T1000 (cell line): ENCODE results near the gene FAM200C.
"Not testable (repeated sequence)": the region's sequence is repeated elsewhere in the genome, so short reads cannot be mapped to it uniquely, and the experiment has no call there.

Experiments
- DNase-seq: peaks from one replicate; lab custom pipeline; 2025; ENCODE audit warnings: mixed read lengths; lab: John Stamatoyannopoulos, UW

Gene FAM200C

DNA sequence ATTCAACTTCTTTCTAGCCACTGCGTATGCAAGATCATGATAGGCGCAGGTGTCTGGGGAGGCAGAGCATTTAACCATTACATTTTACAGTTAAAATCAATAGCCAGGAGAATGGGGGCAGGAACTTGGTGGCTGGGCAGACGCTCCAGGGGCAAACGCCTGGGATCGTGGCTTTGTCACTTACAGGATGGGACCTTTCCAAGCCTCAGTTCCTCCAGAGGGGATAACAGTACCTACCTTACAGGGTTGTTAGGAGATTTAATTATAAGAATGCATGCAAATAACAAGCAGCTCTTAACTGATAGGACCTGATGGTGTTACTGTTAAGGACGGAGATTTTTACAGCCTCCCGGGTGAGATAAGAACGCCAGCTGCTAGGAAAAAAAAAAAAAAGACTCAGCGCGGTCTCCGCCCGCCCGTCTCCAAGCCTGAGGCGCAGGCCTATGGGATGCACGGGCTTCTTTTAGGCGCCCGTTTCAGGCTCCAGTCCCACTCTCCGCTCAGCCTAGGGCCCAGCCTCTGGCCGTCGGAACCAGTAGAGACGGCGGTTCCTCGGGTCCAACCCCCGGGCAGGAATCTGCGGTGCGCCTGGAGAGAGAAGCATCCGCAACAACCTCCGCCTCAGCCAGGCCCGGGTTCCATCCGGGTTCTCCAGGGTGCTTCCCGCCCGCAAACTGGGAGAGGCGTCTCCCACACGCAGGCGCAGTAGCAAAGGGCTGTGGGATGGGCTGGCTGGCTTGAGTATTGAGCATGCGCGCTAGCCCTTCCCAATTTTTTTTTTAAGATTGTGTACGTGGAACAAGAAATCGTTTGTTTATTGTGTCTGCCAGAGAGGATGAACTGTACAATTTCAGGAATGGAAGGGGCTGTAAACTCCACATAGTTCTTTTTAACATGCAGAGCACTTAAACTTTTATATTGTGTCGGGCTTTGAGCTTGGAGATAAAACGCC lies at the start of gene FAM200C:
FAM200C (minus strand) TSS at position 653 of the 952 bp plus-strand sequence. CDS start 4,564 bp downstream, outside the sequence.
- peak; percentile 82 for DNase-seq

DNA sequence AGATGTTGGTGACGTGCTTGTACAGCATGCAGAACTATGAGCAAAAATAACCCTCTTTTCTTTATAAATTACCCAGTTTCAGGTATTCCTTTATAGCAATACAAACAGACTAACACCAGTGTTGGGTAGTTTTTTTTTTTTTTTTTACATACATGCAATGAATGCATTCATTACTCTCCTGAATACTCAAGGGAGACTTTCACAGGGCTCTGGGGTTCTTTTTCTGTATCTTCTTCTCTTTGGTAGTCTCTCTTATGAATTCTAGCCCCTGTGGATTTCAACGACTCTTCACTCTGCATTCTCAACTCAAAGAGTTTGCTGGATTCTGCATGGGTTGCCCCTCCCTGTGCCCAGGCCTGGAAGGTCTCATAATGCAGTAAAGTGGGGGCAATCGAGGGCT lies 49.6 kb upstream of the FAM200C start:
- no peak for DNase-seq

DNA sequence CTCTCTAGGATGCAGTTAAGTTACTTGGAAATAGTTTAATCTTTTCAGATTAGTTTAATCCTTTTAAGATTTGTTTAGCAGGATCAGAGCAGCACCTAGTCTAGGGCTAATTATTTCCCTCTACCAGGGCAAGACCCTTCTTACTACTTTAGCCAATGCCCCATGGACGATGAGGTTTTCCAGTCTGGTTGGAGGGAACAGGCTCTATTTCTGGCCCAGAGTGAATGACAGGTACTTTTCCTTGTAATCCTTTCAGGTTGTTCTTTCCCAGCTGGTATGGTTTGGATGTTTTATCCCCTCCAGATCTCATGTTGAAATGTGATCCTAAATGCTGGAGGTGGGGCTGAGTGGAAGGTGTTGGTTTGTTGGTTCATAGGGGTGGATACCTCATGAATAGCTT lies 49.0 kb upstream of the FAM200C start:
- no peak for DNase-seq

DNA sequence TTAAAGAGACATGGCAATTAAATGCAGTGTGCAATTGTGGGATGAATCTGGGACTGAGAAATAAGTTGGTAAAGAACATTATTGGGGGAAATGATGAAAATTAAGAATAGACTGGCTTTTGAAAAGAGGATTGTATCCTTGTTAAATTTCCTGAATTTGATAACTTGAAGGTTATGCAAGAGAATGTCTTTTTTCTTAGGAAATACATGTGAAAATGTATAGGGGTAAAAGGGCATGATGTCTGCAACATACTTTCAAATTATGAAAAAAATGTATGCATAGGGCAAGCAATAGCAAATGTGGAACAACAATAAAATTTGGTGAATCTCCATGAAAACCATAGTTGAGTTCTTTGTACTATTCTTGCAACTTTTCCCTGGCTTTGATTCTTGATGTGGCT lies 45.9 kb upstream of the FAM200C start:
- DNase-seq, result no peak

DNA sequence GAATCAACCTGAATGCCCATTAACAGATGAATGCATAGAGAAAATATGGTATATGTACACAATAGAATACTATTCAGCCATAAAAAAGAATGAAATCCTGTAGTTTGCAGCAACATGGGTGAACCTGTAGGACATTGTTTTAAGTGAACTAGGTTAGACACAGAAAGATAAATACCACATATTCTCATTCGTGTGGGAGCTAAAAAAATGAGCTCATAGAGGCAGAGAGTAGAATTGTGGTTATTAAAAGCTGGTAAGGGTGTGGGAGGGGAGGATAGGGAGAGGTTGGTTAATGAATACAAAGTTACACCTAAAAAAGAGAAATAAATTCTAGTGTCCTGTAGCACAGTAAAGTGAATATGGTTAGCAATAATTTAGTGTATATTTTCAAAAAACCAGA lies 45.3 kb upstream of the FAM200C start:
- DNase-seq, result no peak

DNA sequence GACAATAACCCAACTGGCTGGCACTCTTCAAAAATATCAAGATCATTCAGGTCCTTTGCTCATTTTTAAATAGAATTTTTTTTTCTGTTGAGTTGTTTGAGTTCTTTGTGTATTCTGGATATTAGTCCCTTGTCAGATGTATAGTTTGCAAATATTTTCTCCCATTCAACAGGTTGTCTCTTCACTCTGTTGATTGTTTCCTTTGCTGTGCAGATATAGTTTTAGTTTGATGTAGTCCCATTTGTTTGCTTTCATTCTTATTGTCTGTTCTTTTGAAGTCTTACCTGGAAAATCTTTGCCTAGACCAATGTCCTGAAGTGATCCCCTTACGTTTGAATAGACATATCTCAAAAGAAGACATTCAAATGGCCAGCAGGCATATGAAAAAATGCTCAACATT lies 44.6 kb upstream of the FAM200C start:
- no peak for DNase-seq

DNA sequence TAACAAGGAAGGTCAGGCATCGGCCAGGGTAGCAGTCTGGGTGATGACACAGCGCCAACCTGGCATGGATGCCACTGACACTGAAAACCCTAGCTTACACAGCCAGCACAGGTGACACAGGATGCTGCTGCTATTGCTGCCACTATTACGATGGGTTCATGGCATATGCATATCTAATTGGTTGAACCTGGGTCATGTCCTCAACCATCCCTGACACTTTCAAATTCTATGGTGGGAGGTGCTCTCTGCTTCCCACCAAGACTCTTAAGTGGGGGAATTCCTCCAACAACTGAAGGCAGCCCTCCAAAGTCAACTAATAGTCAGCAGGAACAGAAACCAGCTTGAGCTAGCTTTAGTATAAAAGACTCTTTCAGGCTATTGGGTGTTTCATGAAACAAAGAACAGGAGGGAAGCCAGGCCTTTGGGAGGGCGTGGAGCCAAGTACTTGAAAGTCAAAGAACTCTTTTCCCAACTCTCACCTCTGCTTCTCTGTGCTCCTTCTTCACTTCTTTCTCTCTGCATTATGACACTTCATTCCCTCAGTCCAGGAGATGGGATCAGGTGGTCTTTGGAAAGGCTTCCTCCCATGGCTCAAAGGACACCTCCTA lies 43.1 kb upstream of the FAM200C start:
- no peak for DNase-seq

DNA sequence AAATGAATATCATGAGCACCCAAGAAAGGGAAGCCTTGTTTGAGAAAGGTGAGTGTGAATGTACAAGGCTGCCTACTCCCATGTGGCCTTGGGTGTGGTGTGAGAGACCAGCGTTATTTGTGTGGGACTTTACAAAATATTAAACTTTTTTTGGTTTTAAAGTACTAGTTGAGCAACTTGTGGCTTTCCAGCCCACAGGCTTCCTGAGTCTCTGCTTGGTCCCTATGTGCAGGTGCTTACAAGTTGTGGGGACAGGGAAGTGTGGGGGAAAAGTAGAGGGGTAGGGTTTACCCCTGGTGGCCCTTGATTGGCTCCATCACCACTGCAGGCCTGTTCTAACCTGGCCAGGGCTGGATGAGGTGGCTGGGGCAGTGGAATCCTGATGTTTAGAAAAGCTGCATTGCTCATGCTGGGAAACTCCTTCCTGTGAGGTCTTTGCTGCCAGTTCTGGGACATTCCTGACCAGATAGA lies 41.5 kb upstream of the FAM200C start:
- DNase-seq, result no peak

DNA sequence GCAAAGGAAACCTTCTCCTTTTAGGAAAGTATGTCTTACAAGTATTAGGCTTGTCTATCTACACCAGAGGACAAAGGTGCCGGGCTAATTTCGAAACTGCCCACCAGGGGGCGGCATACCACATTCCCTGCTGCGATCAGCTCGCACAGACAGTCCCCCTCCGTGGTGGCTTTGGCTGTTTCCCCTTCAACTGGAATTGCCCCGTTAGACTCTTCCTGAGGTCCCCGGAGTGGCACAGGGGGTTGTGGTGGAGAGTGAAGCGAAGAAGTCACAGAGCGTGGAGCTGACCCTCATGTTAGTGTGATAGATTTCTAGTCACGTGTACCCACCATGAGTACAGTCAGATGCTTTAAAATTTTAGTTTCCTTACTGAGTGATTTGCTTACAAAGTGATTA lies 39.3 kb upstream of the FAM200C start:
- peak; percentile 61 for DNase-seq

DNA sequence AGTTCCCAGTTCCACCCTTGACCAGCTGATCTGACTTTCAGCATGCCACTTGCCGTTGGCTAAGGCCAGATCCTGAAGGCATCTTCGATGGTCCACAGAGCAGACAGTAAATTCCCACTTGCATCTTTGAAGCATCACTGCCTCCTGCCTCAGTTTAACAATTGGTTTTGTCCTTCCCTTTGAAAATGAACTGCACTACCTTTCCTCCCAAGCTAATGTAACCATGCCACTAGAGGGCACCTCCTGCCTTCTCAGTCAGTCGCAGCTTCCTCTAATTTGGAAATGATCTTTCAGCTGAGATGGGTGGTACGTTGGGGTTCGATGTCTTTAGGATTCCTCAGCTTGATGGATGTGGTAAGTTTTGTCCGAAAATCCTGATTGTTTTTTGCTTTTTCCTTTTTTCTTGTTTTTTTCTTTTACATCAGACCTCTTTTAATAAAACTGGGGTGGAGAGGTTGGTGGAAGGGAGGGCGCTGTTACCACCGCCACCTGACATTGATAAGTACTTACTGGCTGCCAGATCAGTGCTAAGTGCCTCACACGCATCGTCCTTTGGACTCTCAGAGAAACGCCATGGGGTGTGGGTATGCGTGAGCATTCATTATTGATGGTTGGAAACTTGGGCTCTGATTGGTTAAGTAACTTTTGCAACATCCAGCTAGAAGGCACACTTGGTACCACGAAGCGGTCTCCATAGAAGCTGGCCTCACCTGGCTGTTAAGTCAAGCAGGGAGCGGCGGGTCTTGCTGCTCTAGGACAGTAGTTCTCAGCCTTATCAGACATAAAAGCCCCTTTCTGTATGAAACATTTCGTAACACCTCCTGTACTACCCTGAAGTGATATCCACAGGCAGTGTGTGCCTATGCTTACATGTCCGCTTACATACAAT lies 38.7 kb upstream of the FAM200C start:
- peak; percentile 5 for DNase-seq

DNA sequence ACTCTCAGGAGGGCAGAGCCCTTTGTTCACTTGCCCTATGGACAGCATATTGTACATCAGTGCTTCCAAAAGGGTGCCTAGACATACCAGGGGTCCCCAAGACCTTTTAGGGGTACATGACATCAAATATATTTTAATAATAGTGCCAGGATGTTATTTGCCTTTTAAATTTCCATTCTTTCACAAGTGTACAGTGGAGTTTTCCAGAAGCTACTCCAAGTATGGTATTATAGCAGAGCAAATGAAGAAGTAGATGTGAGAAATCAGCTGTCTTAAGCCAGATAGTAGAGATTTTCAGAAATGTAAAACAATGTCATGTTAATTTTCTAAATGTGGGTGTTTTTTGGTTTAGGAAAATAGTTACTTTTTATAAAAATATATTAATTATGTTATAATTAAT lies 37.4 kb upstream of the FAM200C start:
- DNase-seq, result no peak

DNA sequence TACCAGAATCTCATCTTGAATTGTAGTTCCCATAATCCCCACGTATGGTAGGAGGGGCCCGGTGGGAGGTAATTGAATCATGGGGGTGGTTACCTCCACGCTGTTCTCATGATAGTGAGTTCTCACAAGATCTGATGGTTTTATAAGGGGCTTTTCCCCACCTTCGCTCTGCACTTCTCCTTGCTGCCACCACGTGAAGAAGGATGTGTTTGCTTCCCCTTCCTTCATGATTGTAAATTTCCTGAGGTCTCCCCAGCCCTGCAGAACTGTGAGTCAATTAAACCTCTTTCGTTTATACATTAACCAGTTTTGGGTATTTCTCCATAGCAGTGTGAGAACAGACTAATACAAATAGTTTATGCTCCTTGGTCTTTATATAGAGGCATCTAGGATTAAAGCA lies 36.8 kb upstream of the FAM200C start:
- not testable (repeated sequence) for DNase-seq

DNA sequence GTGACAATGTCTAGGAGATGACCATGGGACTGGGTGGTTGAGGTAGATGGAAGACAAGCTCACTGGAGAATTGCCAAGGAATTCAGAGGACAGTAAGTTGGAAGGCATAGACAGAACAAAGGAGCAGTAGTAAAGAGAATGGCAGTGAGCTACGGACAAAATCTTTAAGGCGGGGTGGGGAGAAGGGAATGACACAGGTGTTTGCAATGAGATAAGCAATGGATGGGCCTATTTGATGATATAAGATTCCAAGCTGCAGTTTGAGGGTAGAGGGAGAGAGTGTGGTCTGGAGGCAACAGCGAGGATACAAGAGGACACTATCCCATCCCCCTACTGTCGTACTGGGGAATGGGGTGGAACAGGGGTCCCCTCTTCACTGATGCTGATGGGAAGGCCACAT lies 36.2 kb upstream of the FAM200C start:
- DNase-seq, result no peak

DNA sequence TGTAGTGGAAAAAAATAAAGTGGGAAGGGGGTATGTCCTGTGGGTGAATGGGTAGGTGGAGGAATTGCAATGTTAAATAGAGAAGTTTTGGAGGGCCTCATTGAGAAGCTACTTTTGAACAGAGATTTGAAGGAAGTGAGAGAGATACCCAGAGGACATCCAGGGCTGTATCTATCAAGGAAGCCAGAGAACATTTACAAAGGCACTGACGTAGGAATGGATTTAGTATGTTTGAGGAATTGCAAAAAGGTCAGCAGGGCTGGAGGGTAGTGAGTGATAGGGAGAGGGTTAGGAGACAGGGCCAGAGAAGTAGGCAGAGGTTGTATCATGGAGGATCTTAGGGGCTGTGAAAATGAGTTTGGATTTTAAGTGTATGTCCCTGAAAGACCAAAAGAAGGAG lies 35.7 kb upstream of the FAM200C start:
- no peak for DNase-seq

DNA sequence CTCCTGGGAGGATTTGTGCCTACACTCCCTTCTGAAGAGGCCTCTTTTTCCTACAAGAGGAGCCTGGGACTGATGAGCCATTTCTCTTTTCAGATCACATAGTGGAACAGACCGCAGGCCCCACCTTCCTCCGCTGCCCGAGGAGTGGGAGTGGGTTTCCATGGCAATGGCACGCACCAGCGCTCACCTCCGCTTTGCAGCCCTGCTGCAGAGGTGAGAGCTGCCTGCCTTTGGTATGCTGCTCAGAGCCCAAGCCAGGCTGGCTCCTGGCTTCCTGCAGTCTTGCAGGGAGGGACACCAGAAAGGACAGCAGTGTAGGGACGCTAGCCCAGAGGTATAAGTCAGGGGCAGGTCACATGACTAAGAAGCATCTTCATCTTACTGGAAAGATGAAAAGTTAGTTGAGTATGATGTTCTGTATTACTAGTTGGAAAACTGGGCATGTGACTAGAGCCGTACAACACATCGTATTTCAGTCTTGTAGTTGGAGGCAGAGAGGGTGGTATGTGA lies 34.2 kb upstream of the FAM200C start:
- DNase-seq, result no peak

DNA sequence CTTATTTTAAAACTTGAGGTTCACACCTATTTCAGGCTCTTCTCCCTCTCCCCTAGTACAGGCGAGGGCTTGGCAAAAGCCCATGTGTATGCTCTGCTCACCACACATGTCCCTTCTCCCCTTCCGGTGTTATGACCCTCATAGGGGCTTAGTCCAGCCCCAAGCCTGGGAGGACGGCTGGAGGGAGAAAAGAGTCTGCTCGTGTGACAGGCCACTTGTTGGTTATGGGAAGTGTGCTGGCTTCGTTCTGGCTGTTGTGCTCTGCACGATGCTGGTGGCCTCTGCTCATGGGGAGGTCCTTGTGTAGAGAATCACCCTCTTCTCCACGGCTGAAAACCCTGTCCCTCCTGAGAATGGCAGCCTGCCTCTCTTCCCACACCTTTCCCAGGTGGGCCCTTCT lies 32.9 kb upstream of the FAM200C start:
- no peak for DNase-seq

DNA sequence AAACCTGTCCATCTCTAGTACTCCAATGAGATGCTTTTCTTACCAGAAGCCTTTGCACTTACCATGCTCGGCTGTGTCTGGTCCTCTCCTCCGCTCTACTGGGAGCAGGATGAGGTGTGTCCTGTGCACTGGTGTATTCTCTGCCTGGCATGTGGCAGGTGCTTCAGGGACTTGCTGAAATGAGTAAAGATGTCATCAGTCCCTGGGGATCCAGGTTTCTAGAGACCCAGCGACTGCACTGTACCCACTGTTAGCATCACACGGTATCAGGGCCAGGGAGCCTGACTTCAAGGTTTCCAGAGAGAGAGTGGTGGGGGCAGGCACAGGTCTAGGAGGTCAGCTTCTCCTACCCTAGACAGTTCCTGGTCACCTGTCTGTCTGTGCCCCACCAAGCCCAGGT lies 32.3 kb upstream of the FAM200C start:
- no peak for DNase-seq

DNA sequence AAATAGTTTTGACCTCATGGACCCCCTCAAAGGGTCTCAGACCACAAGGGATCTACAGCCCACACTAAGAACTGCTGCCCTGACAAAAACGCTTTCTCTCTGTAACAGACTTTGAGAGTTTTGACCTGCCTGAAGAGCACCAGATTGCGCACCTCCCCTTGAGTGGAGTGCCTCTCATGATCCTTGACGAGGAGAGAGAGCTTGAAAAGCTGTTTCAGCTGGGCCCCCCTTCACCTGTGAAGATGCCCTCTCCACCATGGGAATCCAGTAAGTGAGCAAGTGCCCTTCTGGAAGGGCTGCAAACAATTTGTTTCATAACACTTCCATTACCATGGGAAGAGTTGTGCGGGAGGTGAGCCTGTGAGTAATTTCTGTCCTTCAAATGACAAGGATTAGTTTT lies 27.8 kb upstream of the FAM200C start:
- DNase-seq, result no peak

DNA sequence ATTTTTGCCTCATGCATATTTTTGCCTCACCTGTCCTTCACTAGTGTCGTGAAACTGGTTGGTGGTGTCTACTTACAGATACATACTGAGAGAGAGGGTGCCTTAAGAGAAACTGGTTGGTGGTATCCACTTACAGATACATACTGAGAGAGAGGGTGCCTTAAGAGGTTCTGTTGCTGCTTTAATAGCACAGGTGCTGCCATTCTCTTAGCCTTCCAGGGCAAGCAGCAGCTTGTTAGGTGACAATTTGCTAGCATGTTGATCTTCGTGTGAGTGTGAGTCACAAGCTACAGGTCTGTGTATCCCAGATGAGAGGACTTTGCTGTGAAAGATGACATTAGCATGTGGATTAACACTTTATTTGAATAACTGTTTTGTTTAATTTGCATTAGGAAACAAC lies 23.2 kb upstream of the FAM200C start:
- no peak for DNase-seq

DNA sequence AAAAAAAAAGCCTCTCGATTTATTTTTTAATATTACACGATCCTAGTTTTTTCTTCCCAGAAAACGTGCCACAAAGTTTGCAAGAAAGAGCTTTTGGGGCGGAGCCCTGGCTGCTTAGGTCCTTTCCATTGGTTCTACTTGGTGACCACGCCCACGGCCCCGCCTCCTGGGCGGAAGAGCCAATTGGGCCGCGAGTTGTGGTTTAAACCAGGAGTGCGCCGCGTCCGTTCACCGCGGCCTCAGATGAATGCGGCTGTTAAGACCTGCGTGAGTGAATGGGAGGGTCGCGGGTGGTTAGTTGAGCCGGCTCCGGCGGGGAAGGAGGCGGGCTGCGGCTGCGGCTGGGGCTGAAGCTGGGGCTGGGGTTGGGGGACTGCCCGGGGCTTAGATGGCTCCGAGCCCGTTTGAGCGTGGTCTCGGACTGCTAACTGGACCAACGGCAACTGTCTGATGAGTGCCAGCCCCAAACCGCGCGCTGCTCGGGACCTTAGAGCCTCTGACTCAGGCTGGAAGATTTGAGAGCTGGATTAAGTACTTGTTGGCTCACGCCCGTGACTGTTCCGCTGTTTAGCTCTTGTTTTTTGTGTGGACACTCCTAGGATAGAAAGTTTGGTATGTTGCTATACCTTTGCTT lies 21.9 kb upstream of the FAM200C start, which contains the start of gene PTTG1:
PTTG1 (plus strand) TSS at position 231 of the 634 bp plus-strand sequence. CDS start 458 bp downstream, outside the sequence.
- DNase-seq, result peak; percentile 86

DNA sequence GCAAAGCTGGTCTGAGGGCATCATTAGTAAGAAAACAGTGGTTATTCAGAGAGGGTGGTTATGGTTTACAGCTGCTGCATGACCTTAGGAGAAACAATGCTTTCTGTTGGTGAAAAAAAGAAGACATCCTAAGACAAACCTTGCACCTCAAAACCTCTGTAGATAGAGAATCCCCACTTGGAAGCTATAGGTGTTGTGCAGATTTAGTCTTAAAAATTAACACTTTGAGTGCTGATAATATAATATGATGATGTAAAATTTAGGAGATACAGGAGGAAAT lies 20.4 kb upstream of the FAM200C start:
- DNase-seq, result no peak
